Measurements from ENCODE around the gene MYBPC2.

- TF ChIP-seq CTCF (IDR thresholded peaks at IDR 0.05) (no peak), POLR2A (IDR thresholded peaks at IDR 0.05) (no peak)
Measured at GRCh38 chr19:50406829-50407228, 25.9 kb upstream of the MYBPC2 start.
